Fibroblast of lung (primary cell): ENCODE data around the gene R3HCC1L.

Experiments
- CTCF ChIP-seq, 2 donors: IDR thresholded peaks in 1 of 2; conservative IDR thresholded peaks in 1 of 2; 1 replicate in 1 of 2; 2 replicates in 1 of 2; pipeline ENCODE4 v1.5.1; 2011 to 2012; ENCODE audit warnings: low read length in 2 of 2, control low read depth in 1 of 2, inconsistent platforms in 1 of 2, low read depth in 1 of 2, mild to moderate bottlenecking in 1 of 2
- EZH2 ChIP-seq: IDR thresholded peaks from 2 replicates; pipeline ENCODE4 v1.5.1; 2012; ENCODE audit warnings: low read length, control low read depth, mild to moderate bottlenecking; ENCODE audit errors: missing control alignments

GRCh38 chr10:98196985-98197384, 62.5 kb downstream of the R3HCC1L start:
- TF ChIP-seq EZH2 = no peak
- no peak for TF ChIP-seq CTCF (conservative IDR thresholded peaks at IDR 0.05 in 1 of 2, IDR thresholded peaks at IDR 0.05 in 1 of 2; ENCODE audit: low read depth in 1 of 2, low read length in 2 of 2)
